IMR-90 (cell line): Measurements from ENCODE around the gene EYS.

ENCODE experiments used
- CHD1 ChIP-seq: IDR thresholded peaks from 2 replicates; pipeline ENCODE4 v1.6.1; 2012; ENCODE audit warnings: low read depth, low read length, improper control_type of control experiment
- CTCF ChIP-seq: conservative IDR thresholded peaks from 2 replicates; pipeline ENCODE4 v1.5.1; 2012; ENCODE audit warnings: mild to moderate bottlenecking, low read depth, low read length, improper control_type of control experiment
- POLR2A ChIP-seq: IDR thresholded peaks from 2 replicates; pipeline ENCODE4 v1.6.1; 2012; ENCODE audit warnings: mild to moderate bottlenecking, low read depth, low read length
- TF ChIP-seq, protein P1 (sequence below): fragments of 150-350 bp; IDR thresholded peaks from 2 replicates; pipeline ENCODE4 v1.6.1; 2017; ENCODE audit warnings: mild to moderate bottlenecking, antibody characterized with exemption, low read length, low read depth

DNA sequence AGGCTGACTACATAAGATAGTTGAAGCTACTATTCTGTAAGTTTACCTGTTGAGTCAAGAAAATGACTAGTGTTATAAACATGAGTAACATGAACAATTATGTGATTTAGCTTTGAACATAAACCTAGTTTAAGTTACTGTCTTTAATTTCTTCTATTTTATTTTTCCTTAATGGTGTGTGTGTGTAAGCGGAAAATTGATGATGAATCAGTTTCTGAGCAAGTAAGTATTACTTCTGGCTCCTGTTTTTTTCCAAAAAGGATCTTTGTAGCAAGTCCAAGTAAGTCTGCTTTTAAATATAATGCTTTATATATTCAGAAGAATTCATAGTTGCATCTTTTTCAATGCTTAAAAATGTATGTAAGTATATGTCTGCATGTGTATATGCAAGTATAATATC lies 786.8 kb downstream of the EYS start:
- no peak for TF ChIP-seq CTCF
- TF ChIP-seq POLR2A: no peak
- no peak for TF ChIP-seq CHD1
- TF ChIP-seq, protein P1, sequence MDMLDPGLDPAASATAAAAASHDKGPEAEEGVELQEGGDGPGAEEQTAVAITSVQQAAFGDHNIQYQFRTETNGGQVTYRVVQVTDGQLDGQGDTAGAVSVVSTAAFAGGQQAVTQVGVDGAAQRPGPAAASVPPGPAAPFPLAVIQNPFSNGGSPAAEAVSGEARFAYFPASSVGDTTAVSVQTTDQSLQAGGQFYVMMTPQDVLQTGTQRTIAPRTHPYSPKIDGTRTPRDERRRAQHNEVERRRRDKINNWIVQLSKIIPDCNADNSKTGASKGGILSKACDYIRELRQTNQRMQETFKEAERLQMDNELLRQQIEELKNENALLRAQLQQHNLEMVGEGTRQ: no peak
